HG02623 (cell line): ENCODE results near the gene SLC16A6.
"Not testable (repeated sequence)": the region's sequence is repeated elsewhere in the genome, so short reads cannot be mapped to it uniquely, and the experiment has no call there.

Source experiments
- ATAC-seq: cut with Tn5 transposase; IDR thresholded peaks from one replicate; pipeline ENCODE4 v1.9.1; 2021; ENCODE audit warnings: moderate library complexity; ENCODE audit not compliant: unreplicated experiment

SLC16A6 gene

GRCh38 chr17:68253426-68253825, 37.5 kb downstream of the SLC16A6 start:
- ATAC-seq: not testable (repeated sequence)

GRCh38 chr17:68249354-68249765, 41.6 kb downstream of the SLC16A6 start:
- ATAC-seq: no peak

- ATAC-seq: no peak
Measured at GRCh38 chr17:68248891-68249290, 42.0 kb downstream of the SLC16A6 start.

- ATAC-seq: peak; percentile 30
Measured at GRCh38 chr17:68248199-68248825, 42.6 kb downstream of the SLC16A6 start.

- peak; percentile 87 for ATAC-seq
Measured at GRCh38 chr17:68247445-68248198, 43.3 kb downstream of the SLC16A6 start, which contains the start of gene AMZ2. TSS of gene AMZ2 (plus strand) at chr17:68248043. CDS start at chr17:68250188, 2,145 bp downstream.

- ATAC-seq: no peak
Measured at GRCh38 chr17:68246271-68247028, 44.5 kb downstream of the SLC16A6 start.

- no peak for ATAC-seq
Measured at GRCh38 chr17:68239632-68240366, 51.1 kb downstream of the SLC16A6 start.

- no peak for ATAC-seq
Measured at GRCh38 chr17:68238871-68239253, 52.1 kb downstream of the SLC16A6 start.

- ATAC-seq: peak; percentile 4
Measured at GRCh38 chr17:68238164-68238870, 52.6 kb downstream of the SLC16A6 start.

- peak; percentile 67 for ATAC-seq
Measured at GRCh38 chr17:68237369-68238163, 53.4 kb downstream of the SLC16A6 start.

GRCh38 chr17:68235336-68235791, 55.6 kb downstream of the SLC16A6 start:
- not testable (repeated sequence) for ATAC-seq

- not testable (repeated sequence) for ATAC-seq
Measured at GRCh38 chr17:68234726-68235335, 56.1 kb downstream of the SLC16A6 start.

- ATAC-seq: not testable (repeated sequence)
Measured at GRCh38 chr17:68232741-68233140, 58.2 kb downstream of the SLC16A6 start.

GRCh38 chr17:68231541-68231940, 59.4 kb downstream of the SLC16A6 start:
- ATAC-seq: no peak

- not testable (repeated sequence) for ATAC-seq
Measured at GRCh38 chr17:68231131-68231530, 59.8 kb downstream of the SLC16A6 start.

GRCh38 chr17:68229619-68230018, 61.3 kb downstream of the SLC16A6 start:
- no peak for ATAC-seq

GRCh38 chr17:68228817-68229570, 61.9 kb downstream of the SLC16A6 start:
- no peak for ATAC-seq

- ATAC-seq: not testable (repeated sequence)
Measured at GRCh38 chr17:68228039-68228680, 62.8 kb downstream of the SLC16A6 start.
